Loucy (cell line): Measurements from ENCODE around the gene EIF4E3.

Experiments used
- EZH2phosphoT487 ChIP-seq: fragments of 200-600 bp; IDR thresholded peaks from 2 replicates; pipeline ENCODE4 v1.6.1; 2018; ENCODE audit warnings: antibody characterized with exemption, mild to moderate bottlenecking, moderate library complexity, borderline replicate concordance
- TF ChIP-seq, protein P1 (sequence below): fragments of 200-600 bp; sonication (generic); conservative IDR thresholded peaks from 2 replicates; pipeline ENCODE4 v1.5.1; 2014; ENCODE audit warnings: mild to moderate bottlenecking, antibody characterized with exemption, low read length

DNA sequence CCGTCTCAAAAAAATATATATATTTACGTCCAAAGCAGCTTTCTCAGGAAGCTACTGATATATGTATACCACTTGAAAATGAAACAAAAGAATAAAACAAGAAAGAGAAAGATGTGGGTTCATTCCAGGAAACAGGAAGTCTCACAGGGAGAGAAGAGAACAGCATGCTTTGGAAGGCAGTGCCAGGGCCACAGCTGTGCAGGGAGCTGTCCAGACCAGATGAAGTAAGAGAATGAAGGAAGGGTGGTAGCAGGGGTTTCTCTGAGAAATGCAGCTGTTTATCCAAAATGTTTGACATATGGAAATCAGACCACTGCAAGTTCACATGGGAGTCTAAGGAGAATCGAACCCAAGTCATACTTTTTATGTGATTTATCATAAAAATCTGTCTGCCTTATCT is 19.5 kb upstream of the EIF4E3 start:
- TF ChIP-seq, protein P1, sequence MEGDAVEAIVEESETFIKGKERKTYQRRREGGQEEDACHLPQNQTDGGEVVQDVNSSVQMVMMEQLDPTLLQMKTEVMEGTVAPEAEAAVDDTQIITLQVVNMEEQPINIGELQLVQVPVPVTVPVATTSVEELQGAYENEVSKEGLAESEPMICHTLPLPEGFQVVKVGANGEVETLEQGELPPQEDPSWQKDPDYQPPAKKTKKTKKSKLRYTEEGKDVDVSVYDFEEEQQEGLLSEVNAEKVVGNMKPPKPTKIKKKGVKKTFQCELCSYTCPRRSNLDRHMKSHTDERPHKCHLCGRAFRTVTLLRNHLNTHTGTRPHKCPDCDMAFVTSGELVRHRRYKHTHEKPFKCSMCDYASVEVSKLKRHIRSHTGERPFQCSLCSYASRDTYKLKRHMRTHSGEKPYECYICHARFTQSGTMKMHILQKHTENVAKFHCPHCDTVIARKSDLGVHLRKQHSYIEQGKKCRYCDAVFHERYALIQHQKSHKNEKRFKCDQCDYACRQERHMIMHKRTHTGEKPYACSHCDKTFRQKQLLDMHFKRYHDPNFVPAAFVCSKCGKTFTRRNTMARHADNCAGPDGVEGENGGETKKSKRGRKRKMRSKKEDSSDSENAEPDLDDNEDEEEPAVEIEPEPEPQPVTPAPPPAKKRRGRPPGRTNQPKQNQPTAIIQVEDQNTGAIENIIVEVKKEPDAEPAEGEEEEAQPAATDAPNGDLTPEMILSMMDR: no peak
- no peak for TF ChIP-seq EZH2phosphoT487
